Right renal pelvis (tissue), 4 donors: ENCODE measurements around the gene CAMK2D. TPM values are rescaled to one million over a fixed set of nuclear protein-coding genes. Genes with fewer than 3 reads are reported as not detected.

Experiments
- DNase-seq, 4 donors: peaks; one replicate each; pipeline ENCODE4 v3.0.0-alpha.2; 2013; ENCODE audit warnings: low read depth in 4 of 4, low spot score in 3 of 4, missing footprints in 1 of 4
- polyA plus RNA-seq, 4 donors: library from polyadenylated mRNA; unstranded; fragments of 120-200 nt; gene quantifications; one replicate each; pipeline ENCODE4 v1.2.1, GENCODE V29; 2013; ENCODE audit not compliant: insufficient read length in 4 of 4

CAMK2D gene
- polyA plus RNA-seq, 4 donors: 74.8 to 89.5 (median 80.9) TPM

DNA sequence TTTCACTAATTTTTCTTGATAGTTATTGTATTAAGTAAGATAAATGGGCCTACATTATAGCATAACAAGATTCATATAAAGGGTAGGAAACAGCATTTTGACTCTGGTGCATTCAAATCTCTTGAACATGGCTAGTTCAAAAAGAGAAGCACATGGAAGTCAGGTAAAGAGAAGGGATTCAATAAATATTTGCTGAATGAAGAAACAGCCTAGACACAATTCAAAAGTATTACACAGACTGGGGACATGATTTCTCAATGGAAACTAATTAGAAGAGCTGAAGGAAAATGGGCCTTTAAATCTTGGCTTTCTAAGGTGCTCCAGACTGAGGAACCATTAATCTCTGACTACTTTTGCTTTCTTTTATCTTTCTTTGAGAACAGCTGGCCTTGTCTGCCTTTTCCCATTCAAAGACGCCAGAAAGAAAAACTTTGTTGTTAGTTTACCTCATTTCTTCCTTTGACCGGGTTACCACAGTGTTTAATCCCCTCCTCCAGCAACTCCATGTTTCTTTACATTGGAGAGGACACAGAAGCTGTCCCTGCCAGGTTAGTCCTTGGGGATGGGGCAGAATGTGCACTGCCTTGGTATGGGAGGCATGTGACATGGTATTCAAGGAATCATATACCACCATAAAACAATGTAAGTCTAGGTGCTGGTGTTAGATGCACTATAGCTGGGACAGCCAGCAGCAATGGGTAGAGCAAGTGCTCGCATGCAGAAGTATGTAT, 264.2 kb downstream of the CAMK2D start:
- DNase-seq: no peak

DNA sequence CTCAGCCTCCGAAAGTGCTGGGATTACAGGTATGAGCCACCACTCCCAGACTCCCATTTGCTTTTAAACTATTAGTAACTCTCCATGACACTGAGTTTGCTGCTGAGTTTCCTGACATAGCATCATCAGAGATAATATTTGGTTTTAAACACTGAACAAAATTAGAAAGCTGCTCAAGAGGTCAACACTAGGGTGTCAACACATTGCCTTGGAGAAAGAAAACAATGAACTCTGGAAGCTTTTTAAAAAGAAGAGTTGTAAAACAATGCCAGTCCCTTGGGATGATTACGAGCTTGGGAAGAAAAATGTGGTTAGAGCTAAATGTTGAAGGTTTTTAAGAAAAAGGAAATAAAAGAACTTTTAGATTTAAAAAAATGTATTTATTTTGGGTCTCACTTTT, 264.8 kb downstream of the CAMK2D start:
- DNase-seq: no peak

DNA sequence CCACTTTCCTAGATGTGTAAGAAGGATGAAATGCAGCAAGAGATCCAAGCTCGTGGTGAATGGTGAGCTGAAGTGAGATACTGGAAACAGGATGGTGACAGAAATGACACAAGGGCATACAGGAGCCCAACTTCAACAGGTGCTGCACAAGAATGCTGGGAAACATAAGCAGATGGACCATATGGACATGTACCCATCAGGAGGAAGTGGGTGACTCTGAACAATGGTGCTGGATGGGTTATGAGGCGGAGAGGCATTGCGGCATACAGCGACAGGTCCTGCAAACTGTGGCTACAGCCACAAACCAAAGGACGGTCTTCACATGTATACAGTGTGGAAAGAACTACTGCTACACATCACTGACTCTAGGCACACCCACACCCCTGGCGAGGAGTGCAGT, 265.7 kb downstream of the CAMK2D start:
- no peak for DNase-seq

DNA sequence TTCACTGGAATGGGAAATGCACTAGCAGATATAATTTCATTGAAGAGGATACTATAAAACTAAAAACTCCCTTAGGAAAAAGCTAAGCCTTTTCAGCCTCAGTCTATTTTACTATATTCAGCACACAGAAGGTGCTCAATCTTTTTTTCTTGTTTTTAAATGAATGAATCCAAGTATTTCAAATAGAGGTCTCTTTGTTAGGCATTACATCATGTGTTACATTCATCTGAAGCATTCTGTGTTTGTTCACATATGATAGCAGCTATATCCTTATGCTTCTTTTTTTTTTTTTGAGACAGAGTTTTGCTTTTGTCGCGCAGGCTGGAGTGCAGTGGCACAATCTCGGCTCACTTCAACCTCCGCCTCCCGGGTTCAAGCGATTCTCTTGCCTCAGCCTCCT, 278.4 kb downstream of the CAMK2D start:
- no peak for DNase-seq

DNA sequence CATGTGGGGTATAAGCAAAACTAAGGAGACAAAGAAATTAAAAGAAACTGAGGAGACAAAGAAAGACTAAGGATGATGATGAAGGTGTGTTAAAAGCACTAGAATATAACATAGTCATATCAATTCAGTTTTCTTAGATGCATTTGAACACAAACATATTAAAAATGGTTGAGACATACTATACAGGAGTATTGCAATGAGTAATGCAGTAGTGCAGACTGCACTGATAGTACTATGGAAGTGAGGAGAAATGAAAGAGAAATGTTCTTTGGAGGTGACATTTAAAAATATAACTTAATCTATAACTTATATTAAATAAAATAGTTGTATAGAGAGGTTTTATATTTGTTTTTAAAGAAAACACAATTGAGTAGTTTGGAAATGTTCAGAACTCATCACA, 279.2 kb downstream of the CAMK2D start:
- no peak for DNase-seq

DNA sequence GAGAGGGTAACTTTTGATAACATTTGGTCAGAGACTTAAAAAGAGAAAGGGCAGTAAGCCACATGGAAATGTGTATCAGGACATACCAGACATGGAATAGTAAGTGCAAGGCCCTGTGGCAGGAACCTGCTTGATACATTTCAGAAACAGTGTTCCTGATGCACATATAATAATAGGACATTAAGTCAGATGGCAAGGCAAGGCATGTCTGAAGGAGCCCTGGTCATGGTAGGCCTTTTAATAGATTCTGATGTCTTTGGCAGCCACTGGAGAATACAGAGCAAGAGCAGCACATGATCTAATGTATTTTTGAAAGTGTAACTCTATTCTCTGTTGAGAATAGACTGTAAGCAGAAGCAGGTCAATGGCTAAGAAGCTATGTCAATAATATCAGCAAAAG, 279.7 kb downstream of the CAMK2D start:
- no peak for DNase-seq

DNA sequence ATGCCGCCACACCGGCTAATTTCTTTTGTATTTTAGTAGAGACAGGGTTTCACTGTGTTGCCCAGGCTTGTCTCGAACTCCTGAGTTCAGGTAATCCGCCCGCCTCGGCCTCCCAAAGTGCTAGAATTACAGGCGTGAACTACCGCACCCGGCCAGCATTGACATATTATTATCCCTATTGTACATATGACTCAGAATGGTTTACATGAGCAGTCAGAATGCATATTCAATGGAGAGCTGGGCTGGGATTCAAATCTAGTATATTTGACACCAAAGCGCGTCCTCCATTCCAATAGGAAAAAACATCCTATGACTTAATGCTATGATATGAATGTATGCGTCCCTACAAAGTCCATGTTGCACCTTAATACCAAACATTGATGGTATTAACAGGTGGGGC, 281.4 kb downstream of the CAMK2D start:
- no peak for DNase-seq

DNA sequence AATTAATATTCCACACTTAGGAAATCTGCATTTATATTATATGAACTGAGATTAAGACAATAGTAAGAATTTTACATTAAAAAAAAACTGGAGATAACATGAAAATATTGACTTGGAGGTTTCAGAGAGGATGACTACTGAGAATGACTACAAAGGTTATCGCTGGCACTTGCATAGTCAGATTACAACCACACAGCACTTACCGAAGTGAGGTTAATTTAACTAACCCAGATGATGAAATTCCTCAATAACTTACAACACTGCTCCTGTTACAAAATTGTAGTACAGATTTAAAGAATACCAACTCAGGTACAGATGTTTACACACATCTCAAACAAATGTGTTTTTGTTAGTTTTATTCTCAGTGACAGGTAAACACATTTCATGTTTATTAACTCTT, 283.5 kb downstream of the CAMK2D start:
- DNase-seq: no peak

DNA sequence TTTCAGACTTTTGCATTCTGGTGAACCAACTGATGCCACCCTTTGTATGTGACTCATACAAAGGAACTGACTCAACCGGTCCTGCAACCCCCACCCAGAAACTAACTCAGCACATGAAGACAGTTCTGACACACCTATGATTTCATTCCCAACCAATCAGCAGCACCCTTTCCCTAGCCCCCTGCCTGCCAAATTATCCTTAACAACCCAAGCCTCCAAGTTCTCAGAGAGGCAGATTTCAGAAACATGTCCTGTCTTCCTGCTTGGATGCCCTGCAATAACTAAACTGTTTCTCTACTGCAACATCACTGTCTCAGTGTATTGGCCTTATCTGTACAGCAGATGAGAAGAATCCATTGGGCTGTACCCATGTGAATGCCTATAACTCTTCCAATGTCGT, 284.7 kb downstream of the CAMK2D start:
- DNase-seq: no peak

DNA sequence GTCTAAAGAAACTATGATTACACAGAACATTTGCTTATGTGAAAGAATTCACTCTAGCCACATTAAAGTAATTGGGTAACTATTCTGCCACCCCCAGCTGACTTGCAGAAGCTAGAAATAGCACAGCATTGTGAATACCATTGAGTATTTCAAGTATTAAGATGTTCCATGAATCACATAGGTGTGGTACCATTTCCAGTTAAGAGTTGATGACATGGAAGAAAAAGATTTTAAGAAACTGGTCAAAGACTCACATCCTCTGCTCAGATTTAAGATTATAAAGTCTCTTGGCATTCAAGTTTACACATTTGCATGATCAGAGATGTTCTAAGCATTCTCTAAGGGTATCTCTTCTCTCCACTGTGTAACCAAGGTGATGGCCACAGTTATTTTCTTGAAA, 287.5 kb downstream of the CAMK2D start:
- no peak for DNase-seq

DNA sequence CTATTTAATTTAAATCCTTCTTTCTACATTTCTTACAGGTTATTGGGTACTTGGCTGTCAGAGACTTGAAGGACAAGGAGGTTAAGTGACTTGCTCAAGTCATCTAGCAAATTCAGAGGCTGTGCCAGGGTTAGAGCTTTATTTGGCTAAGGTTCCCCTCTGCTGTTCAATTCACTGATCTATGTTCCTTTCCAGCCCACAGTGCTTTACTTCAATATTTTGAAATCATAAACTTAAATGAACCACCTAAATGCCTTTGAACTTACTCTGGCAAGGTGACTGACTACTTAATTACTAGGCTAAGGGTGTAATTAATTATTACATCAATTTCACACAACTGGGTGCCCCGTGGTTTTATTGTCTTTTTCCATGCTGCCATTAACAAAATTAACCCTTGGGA, 288.7 kb downstream of the CAMK2D start:
- no peak for DNase-seq

DNA sequence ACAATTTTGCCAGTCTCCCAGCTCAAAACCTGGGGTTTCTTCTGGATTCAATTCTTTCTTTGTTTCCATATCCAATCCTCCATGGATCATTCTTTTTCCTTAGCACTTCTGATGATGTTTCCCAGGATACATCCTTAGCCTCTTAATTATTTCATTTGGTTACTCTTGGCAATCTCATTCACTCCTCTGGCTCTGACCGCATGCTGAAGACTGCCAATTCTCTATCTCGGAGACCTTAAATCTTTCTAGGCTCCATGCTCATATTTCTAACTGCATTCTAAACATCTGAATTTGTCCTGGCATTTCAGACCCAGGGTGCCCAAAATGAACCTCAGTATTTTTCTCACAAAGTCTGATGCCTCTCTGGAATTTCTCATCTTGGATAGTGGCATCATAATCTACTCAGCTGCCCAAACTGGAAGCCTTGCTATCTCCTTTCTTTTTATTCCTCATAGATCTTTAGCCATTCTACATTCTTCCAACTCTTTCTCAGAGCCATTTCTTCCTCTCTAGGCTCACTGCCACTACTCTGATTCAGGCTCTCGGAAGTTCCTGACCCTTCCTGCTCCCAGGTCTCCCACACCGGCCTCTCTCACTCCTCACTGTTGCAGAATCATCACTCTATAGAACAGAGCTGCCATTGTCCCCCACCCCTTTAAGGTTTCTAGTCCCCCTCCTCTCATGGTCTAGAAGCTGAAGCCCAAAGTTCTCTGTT, 290.2 kb downstream of the CAMK2D start:
- DNase-seq: no peak

DNA sequence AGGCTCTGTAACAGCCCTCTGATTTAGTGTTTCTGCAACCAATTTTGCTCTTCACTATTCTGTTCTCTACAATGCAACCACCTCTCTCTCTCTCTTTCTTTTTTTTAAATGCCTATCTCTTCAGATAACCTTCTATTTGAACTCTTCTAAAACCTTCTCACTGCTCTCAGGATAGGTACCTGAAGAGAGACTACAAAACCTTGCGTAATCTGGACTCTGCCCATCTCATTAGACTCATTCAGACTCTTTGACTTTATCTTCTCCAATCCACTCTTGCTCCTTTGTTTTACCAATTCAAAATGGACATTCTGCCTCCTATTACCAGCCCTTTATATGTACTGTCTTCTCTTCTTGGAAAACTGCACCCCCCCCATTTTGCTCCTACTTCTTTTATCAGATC, 291.6 kb downstream of the CAMK2D start:
- DNase-seq: no peak

DNA sequence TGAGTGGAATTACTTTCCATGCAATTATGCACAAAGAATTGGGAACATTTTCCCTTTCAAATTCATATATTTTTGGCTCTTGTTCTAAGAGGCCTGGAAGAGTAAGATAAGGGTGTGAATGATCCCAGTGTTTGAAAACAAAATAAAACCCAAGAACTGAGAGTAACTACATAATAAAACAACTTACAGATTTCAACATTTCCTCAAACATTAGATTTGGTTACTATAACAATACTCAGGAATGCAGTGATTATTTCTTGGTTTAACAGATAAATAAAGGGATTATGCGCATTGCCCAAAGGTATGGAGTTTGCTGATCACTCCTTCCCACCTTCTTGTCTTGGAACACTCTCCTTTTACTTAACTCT, 292.5 kb downstream of the CAMK2D start:
- no peak for DNase-seq

DNA sequence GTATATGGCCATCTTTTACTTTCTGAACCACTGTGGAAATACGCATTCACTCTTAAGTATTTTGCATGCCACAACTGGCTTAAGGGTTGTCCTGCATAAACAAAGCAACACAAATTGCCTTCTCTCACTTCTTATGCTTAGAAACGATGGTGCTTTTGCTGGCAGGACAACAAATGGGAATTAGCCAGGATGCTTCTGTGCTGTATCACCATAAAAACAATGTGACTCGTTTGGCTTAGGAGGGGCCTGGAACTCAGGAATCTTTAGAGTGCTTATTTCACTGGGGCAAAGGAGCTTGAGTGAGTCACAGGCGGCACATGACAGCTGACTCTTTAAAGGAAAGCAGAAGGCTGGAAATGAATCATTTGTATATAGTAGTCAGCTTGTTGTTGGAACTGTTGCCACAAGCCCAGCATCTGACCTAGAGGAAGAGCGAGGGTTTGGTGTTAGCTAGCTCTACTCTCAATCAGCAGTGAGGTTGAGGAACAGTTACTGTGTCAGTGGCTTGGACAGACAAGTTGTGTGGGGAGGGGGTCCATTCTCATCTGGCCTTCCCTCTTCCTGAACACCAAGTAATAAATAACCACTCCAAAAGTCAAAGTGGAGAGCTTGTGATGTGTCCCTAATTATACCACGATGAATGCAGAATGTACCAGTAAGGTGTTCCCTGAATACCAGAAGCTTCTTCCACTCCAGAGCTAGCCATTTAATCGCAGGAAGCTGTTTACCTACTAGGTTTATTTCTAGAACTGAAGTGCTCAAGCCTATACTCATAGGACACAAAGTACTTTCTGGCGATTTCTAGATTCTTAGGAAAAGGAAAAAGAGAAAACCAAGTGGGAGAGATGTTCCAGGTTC, 293.1 kb downstream of the CAMK2D start:
- no peak for DNase-seq

DNA sequence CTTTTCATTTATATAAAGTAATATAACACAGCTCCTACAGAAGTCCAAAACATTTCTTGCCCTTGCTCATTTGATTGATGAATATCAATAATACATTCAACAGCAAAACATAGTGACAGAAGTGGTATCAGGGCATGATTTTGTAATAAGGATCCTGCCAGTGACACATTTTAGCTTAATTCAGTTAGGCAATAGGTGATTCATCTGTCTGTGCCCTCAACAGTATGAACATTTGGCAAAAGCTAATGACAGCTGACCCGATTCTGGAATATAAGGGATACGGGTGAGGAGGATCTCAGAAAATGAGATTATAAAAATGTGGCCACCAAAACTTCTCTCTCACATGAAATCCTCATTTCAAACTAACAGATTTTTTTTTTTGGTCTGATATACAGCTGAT, 294.0 kb downstream of the CAMK2D start:
- DNase-seq: no peak

DNA sequence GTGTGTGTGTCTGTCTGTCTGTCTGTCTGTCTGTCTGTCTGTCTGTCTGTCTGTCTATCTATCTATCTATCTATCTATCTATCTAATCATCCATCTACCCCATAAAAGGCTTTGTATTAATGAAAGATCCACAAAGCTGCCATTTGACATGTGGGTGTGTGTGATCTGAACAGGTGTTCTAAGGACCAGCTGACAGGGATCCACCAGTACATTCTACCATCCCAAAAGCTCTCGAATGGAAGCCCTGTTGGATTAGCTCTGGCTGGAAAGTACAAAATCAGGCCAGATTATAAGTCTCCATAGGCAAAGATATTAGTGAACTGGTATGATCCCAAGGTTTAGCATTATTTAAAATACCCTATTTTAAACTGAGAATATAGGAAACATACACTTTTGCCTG, 299.3 kb downstream of the CAMK2D start:
- DNase-seq: no peak

DNA sequence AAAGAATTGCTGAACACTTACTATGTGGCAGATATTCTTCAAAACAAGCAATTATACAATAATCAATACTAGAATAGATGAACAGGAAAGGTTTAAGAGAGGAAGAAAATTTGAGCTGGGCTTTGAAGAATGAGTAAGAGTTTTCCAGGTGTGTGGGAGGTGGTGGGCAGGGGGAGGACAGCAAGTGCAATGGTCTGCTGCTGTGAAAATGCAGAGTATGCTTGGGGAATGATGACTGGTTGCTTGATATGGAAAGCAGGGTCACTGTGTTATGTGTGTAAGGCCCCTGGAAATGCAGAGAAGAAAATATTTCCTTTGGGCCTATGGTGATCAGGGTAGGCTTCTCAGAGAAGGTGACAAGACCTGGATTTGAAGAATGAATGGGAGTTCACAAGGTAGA, 300.3 kb downstream of the CAMK2D start:
- DNase-seq: no peak

DNA sequence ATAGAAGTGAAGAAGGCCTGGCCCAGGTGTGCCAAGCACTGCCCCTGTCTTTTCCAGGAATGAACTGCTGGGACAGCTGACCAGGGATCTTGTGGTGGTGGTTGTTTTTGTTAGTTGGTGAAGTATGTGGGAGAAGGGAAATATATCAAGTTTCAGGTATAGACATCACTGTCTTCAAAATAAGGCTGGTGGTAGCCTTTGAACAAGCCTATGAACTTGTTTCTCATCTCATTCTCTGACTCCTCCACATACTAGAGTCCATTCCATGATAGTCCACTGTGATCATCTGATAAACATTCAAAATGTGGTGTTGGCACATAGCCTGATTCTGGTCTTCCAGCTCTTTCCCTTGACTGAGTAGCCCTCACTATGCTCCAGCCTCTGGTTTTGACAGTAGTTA, 303.7 kb downstream of the CAMK2D start:
- DNase-seq: no peak

DNA sequence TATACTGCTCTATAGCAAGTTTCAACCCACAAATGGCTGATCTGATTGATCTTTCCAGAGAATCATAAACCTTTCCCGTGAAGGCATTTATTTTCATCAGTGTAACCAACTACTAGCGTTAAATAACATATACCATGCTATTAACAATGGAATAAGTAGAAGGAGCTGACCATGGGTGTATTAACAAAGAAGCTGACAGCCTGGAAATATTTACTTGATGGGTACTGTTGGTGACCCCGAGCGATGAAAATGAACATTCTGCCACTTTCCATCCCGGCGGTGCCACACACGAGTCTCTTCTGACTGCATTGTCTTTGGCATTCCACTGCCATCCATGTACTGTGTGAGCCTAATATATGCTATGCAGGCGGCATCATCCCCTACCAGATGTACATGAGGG, 304.4 kb downstream of the CAMK2D start:
- no peak for DNase-seq

DNA sequence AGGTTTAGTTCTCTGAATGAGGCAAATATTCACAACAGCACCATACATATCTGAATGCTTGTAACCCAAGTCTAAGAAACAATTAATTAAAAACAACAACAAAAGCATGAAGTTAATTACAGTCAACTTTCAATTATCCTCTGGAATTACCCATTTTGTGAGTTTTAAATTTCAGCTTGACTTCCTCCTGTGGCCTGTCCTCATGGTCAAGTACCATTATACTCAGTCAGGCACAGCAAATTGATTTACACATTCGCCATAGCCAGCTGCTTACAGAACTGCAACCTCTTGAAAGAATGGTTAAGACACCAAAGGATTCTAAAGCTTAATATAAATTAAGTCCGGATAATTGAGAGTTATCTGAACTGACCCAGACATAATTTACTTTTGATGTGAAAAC, 306.5 kb downstream of the CAMK2D start:
- DNase-seq: no peak
